Adrenal gland (tissue), 5 donors: ENCODE data around the gene GLRA2.

ENCODE experiments used
- CTCF ChIP-seq, 6 experiments: fragments of 450-650 bp in 4 of 6; fragments of 200-600 bp in 2 of 6; sonication (generic) in 1 of 6; IDR thresholded peaks; 1 replicate in 5 of 6; 2 replicates in 1 of 6; pipeline versions ENCODE4 v1.5.1 to v1.8.0; 2016 to 2021; ENCODE audit warnings: antibody characterized with exemption in 6 of 6, mild to moderate bottlenecking in 2 of 6, moderate library complexity in 1 of 6
- POLR2A ChIP-seq, 2 donors: fragments of 450-650 bp; IDR thresholded peaks; one replicate each; pipeline ENCODE4 v1.6.1; 2017; ENCODE audit warnings: antibody characterized with exemption in 2 of 2, mild to moderate bottlenecking in 2 of 2, moderate library complexity in 1 of 2
- donor health status: DM: no; HTN: no; CAD: no.

- TF ChIP-seq CTCF (IDR thresholded peaks at IDR 0.05) (no peak), POLR2A (IDR thresholded peaks at IDR 0.05) (no peak)
Observed at GRCh38 chrX:14607446-14607985, 78.2 kb downstream of the GLRA2 start.
